IPS-18c (cell line): ENCODE results near the gene KIF6.
"Not testable (repeated sequence)": the region's sequence is repeated elsewhere in the genome, so short reads cannot be mapped to it uniquely, and the experiment has no call there.

Experiments used
- H3K4me3 ChIP-seq: 2 replicates; pipeline ENCODE4 v1.7.0; 2013; ENCODE audit warnings: low read depth, mild to moderate bottlenecking, low read length, moderate library complexity; ENCODE audit not compliant: insufficient read depth
- H3K9me3 ChIP-seq: one replicate; pipeline ENCODE4 v1.6.1; 2013; ENCODE audit warnings: mild to moderate bottlenecking, low read length, moderate library complexity; ENCODE audit not compliant: control insufficient read depth, insufficient read depth

Gene KIF6

DNA sequence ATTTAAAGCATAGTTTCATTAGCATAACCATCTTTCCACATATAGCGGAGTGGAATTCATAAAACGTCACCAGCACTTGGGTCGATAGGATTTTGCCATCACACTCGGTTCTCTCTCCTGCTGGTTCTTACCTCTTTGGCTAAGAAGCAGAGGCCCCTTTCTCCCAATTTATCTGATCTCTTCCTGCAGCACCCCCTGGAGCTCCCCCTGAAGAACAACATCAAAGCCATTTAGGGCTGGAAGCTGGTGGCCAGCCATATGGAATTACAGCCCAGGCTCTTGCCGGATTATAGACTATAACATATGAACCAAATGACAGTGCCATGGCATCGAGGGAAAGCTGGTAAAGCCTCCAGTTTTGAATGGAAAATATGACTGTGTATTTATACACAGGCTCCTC lies 6.4 kb upstream of the KIF6 start:
- H3K9me3 ChIP-seq = peaks cover 5% of the 10 kb centered on the region
- no peak overlapping the region for H3K4me3 ChIP-seq

DNA sequence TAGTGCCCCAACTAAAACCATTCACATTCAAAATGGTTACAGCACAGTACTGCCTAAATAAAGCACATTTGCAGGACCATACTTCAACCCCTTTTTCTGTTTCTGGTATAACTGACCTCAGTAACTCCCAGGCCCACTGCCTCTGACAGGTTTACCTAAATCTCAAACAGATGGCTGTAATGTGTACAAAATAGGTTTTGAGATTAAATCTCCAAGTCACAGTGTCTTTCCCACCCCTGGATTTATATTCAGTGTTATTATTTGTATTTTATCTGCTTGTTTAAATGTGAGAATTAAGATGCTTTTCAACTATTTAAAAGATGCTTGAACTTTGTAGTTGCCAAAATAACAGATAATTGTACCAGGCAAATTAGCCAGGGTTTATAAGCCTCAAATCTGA lies 4.7 kb upstream of the KIF6 start:
- Histone ChIP-seq H3K4me3 (no peak overlapping the region), H3K9me3 (no peaks in the 10 kb centered on the region)

DNA sequence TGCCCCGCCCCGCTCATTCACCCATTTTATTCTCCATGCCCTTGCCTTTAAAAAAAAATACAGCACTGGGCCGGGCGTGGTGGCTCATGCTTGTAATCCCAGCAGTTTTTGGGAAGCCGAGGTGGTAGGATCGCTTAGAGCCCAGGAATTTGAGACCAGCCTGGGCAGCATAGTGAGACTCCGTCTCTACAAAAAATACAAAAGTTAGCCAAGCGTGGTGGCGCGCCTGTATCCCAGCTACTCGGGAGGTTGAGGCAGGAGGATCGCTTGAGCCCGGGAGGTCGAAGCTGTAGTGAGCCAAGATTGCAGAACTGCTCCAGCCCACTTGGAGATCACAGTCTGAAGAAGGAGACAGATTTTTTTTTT lies 407 bp upstream of the KIF6 start:
- H3K9me3 ChIP-seq = no peaks in the 10 kb centered on the region
- H3K4me3 ChIP-seq = no peak overlapping the region; the same call in 1 of the 2 replicates

DNA sequence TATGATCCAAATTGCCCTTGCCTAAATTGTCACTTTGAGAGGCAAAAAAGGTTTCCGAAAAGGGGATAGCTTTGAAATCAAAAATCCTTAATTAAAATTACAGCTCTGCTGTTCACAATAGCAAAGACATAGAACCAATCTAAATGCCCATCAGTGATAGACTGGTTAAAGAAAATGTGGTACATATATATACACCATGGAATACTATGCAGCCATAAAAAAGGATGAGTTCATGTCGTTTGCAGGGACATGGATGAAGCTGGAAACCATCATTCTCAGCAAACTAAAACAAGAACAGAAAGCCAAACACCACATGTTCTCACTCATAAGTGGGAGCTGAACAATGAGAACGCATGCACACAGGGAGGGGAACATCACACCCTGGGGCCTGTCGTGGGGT lies 1.9 kb downstream of the KIF6 start:
- H3K9me3 ChIP-seq, H3K4me3 ChIP-seq: not testable (repeated sequence)

DNA sequence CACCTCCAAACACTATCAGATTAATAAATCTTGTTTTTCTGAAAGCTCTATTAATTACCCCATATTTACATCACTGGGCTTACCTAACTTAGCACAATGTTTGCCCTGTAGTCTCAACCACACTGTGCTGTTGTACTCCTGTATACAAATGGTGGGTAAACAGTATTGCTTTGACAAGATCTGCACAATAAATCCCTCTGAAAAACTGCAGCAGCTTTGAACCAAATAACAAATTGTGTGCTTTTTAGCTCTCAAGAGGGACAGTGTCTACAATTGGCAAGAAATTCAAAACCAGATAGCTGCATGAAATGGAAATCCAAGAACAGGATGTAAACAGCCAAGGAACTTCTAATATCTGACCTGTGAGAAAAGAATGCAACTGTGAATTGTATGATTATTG lies 10.4 kb downstream of the KIF6 start:
- H3K9me3 ChIP-seq = no peaks in the 10 kb centered on the region
- no peak overlapping the region for H3K4me3 ChIP-seq

DNA sequence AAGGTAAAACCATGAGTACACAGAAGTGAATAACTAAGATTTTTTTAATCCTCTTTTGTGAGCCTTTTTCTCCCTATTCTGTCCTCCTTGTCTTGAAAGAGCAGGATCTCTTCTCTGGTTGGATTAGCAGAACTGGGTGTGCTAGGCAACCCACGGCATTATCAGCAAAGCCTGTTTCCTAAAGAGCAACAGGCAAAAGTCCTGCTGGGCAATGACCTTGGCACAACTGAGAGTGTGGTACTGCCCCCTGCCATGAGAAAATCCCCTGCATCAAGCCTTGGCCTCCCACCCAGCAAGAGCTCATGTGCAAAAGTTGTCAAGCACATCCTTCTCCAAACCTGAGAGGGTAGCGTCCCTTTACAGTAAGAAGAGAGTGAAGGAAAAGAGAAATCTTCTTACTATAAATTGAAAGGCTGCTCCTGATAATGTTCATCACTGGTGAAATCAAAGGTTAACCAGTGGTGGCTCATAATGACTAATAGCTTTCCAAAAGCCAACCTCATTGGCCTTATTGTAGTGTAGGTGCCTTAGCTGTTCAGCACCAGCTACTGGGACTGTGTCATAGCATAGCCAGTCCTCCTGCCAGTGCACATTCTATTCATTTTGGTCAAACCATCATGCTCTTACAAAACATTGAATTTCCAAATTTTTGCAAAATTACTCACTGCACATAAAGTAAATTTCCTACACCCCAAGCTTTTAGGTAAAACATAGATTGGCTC lies 17.1 kb downstream of the KIF6 start:
- no peaks in the 10 kb centered on the region for H3K9me3 ChIP-seq

DNA sequence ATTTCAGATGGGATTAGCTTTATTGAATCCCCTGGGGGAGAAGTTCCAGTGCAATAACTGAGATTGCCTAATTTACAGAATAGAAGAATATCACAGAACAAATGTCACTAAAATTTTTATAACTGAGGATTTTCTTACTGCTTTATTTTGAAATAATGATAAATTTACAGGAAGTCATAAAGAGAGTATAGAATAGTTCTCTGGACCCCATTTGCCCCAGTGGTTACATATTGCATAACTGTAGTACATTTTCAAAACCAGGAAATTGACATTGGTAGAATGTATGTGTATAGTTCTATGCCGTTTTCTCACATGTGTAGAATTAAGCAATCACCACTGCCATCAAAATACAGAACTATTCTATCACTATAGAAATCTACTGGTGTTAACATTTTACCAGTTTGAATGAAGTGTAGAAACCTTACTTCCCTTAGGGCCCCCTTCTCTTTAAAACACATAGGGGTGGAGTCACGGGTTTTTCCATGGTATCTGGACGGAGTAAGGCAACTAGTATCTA lies 18.3 kb downstream of the KIF6 start:
- Histone ChIP-seq H3K4me3 (no peak overlapping the region), H3K9me3 (no peaks in the 10 kb centered on the region)

More for the DNA sequence above, 17.1 kb downstream of the KIF6 start:
- no peak overlapping the region for H3K4me3 ChIP-seq

DNA sequence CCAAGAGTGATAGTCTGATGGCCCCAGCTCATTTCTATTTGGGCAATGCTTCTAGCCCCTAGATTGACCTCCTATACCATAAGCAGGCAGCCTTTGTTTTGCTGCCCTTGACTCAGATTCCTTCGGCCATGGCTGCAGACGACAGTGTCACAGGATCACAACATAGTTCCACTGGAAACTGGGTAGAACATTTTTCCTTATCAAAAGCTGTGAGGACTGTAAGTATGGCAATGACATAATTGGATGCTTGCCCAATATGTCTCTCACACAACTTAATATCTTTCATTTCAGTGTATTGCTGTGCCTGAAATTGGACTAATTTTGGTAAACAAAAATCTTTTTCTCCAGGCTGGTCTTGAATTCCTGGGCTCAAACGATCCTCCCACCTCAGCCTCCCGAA lies 22.9 kb downstream of the KIF6 start:
- no peaks in the 10 kb centered on the region for H3K9me3 ChIP-seq
- no peak overlapping the region for H3K4me3 ChIP-seq

DNA sequence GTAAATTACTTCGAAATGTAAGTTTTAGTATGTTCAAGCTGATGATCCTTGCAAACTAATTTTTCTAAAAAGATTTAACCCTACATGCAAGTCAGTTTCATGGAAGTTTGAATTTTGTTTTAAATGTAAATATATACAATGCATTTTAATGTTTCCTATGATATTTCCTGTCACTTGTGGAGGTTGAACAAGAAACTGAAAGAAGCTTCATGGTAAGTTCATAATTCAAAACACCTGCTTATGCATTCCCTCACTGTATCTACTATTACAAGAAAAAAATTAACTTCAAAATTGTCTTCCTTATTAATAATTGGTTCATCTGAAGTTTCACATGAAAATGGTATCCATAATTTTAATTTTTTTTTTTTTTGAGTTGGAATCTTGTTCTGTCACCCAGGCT lies 24.8 kb downstream of the KIF6 start:
- H3K9me3 ChIP-seq = no peaks in the 10 kb centered on the region
- no peak overlapping the region for H3K4me3 ChIP-seq

DNA sequence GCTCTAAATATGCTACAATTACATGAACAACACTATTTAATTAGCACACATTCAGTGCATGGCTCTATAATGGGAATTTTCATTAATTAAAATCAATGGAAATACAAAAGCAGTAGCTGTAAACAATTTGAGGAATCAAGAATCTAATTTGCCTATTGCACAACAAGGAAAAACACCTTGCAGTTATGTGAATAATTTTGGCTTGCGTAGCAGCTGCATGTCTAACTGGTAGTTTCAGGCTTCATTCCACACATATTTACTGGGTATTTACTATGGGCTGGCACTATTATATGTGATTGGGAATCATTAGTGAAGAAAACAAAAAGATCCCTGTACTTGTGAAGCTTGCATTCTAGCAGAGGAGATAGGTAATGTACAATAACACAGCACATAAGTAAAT lies 26.4 kb downstream of the KIF6 start:
- H3K9me3 ChIP-seq = no peaks in the 10 kb centered on the region
- H3K4me3 ChIP-seq = no peak overlapping the region

DNA sequence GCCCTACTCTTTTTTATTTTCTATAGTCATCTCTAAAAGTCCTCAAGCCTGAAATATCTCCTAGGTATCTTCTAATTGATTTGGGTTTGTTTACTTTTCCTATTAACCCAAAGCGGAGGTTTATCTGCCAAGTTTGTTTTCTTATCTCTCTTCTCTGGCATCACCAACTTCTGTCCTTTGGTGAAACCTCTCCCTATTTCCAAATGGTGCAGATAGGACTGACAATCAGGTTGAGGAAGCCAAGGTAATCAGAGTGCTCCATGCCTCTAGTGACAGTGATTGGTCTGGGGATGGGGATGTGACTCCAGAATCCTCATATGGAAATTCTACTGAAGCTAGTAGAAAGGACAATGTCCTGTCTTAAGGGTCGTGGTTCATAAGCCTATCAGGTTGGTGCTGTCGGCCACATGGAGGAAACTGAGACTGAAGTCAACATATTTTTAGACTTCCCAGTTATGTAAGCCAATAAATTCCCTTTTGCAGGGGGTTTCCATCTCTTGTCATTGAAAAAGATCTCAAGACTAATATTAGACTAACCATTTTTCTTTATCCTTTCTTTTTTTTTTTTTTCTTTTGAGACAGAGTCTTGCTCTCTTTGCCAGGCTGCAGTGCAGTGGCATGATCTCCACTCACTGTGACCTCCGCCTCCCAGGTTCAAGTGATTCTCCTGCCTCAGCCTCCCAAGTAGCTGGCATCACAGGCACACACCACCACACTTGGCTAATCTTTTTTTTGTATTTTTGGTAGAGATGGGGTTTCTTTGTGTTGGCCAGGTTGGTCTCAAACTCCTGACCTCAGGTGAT lies 28.0 kb downstream of the KIF6 start:
- no peak overlapping the region for H3K4me3 ChIP-seq
- H3K9me3 ChIP-seq = no peaks in the 10 kb centered on the region

DNA sequence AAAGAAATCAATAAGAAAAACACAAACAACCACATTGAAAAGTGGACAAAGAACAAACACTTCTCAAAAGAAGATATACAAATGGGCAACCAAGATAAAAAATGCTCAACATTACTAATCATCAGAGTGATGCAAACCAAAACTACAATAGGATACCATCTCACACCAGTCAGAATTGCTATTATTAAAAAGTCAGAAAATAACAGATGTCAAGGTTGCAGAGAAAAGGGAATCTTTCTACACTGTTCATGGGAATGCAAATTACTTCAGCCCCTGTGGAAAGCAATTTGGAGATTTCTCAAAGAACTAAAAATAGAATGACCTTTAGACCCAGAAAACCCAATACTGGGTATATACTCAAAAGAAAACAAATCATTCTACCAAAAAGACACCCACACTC lies 29.8 kb downstream of the KIF6 start:
- Histone ChIP-seq H3K9me3 (no peaks in the 10 kb centered on the region), H3K4me3 (no peak overlapping the region)

DNA sequence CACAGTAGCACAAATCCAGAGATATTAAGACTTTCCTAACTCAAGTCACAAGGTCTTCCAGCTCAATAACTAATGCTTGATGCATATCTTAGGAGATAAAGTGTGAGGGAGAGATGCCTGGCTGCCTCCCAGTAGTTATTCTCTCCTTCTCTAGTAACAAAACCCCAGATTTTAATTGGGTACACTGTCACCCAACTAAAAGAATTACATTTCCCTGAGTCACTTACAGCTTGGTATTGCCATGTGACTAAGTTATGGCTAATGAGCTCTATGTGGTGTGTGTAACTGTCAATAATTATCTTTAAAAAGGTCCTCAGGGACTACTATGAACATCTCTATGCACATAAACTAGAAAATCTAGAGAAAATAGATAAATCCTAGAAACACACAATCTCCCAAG lies 32.0 kb downstream of the KIF6 start:
- Histone ChIP-seq H3K9me3 (no peaks in the 10 kb centered on the region), H3K4me3 (no peak overlapping the region)

DNA sequence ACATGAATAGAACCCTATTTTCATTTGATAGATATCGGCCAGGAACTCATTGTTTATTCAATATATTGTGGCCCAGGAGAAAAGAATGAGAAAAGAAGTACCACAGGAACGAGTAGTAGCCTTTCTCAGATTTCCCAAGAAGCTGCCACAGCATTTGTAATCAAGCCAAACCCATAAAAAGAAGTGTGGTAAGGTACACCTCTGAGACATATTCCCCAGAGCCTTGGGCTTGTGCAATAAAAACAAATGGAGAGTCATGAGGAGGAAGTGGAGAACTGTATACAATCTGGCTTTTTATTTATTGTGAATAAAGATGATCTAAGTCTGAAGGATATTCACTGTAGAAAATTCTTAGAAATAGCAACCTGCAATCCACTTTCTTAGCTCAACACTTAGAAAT lies 36.7 kb downstream of the KIF6 start:
- H3K9me3 ChIP-seq = no peaks in the 10 kb centered on the region
- no peak overlapping the region for H3K4me3 ChIP-seq

DNA sequence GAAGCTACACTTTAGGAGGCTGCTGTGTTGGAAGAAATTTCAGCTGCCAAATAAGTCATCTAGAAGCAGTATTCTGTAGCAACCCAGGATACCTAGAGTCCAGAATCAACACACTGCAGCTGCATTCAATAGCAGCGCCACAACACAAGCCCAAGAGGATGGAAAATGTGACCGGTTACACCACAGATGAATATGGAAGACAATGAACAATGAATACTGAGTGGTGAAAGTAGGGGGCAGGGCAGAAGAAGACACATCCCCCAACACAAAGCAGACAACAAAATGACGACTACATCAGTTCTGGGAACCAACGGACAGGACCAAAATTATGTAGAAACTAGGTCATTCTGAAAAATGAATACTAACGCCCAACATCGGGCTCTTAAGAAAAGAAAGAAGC lies 38.2 kb downstream of the KIF6 start:
- Histone ChIP-seq H3K4me3 (no peak overlapping the region), H3K9me3 (no peaks in the 10 kb centered on the region)

DNA sequence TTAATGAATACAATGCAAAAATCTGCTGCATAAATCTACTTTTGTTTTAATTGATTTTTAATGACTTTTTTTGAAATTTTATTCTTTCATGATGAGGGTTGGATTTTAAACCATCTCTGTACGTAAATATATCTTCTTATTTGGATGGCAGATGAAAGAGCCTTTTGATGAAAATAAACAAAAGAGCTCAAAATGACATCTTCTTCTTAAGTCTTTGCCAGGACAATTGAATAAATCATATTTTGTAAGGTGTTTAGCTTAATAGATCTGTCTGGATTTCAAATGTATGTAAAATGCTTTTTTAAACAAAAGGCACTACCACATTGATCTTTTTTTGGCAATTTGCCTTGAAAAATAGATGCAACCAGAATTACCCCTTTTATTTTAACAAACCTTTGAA lies 39.3 kb downstream of the KIF6 start:
- no peak overlapping the region for H3K4me3 ChIP-seq
- H3K9me3 ChIP-seq = no peaks in the 10 kb centered on the region

DNA sequence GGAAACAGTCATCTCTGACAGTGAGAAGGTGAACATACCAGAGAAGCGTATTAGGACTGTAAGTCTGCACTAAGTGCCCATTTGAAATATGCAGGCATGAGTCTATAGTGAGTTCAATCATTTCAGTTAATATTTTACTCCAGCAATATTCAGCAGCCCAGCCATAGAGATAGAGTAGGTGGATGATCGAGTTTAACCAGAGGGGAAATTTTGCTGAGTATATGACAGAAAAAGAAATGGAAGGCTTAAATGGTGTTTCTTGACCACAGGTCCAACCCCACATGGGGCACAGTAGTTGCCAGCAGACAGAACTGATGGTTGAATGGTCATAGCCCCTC lies 39.8 kb downstream of the KIF6 start:
- H3K4me3 ChIP-seq = no peak overlapping the region
- H3K9me3 ChIP-seq = no peaks in the 10 kb centered on the region

DNA sequence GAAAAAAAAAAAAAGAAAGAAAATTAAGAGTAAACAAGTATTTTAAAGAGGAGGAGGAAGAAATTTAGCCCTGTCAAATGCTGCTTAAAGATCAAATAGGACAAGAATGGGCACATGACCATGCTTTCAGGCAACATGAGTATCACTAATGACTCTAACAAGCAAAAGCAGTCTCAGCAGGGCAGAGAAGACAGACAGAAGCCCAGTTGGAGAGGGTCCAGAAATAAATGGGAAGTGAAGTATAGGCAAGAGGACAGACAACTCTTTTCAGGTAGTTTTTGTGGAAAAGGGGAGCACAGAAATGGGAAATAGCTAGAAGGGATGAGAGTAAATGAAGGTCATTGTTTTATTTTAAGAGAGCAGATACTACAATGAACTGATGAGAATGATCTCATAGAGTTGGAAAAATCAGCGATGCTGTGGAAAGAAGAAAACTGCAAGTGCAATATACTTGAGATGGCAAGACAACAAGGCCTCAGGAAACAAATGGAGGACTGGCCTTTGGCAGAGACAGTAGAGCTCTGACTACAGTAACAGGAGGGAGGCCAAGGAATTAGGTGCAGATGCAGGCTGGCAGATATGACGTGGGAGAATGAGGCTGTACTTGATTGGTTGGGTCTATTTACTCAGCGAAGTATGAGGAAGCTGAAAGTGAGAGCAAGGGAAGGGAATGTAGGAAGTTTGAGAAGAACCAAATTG lies 40.3 kb downstream of the KIF6 start:
- Histone ChIP-seq H3K4me3 (no peak overlapping the region), H3K9me3 (no peaks in the 10 kb centered on the region)
